Measurements from ENCODE around the gene HID1. TPM values are rescaled to one million over a fixed set of nuclear protein-coding genes. Genes with fewer than 3 reads are reported as not detected.

The HID1 gene
- total RNA-seq, 1 experiment from 2014 or later: 12.7 TPM

DNA sequence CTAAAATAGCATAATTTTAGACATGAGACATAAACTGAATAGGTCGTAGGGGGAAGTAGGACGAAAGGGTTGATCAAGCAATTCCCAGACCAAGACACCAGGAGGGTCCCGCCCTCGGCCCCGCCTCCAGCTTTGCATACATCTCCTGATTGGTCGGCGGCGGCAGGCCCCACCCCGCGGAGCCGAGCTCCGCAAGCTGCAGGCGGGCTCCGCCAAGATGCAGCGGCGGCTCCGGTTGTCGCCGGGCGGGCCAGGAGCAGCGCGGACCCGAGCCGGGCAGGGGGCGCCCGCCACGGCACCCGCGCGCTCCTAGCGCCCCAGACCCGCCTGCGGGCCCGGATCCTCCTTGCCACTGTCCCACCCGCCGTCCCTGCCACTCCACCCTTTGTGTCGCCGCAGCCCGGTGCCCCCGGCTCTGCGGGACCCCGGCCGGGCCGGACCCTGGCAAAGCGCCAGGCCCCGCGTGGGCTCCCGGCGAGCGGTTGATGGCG lies 14.9 kb upstream of the HID1 start, which contains the start of gene CDR2L:
Gene CDR2L (plus strand): TSS at position 215 of the 491 bp plus-strand sequence. CDS start 412 bp downstream, outside the sequence.
- Histone ChIP-seq H3K9ac (ENCODE audit: extremely low read depth, insufficient read length, low read length) (peak within 1 kb of the TSS; percentile 53), H2BK12ac (ENCODE audit: insufficient read length, low read depth, low read length) (no peak within 1 kb of the TSS), H3K56ac (ENCODE audit: insufficient read length, low read depth, low read length) (no peak within 1 kb of the TSS), H3K79me2 (ENCODE audit: insufficient read depth, low read length) (peaks cover 9% of the 10 kb centered on the region; the same call in 1 of the 2 replicates), H2AK5ac (ENCODE audit: insufficient read length, low read length) (no peak within 1 kb of the TSS), H2BK5ac (ENCODE audit: insufficient read length, low read length) (no peak within 1 kb of the TSS), H3K18ac (ENCODE audit: insufficient read length, low read depth, low read length) (peak within 1 kb of the TSS; percentile 77), H2BK15ac (ENCODE audit: low read depth, low read length) (no peak within 1 kb of the TSS), H4K91ac (ENCODE audit: insufficient read length, low read depth, low read length) (no peak within 1 kb of the TSS), H2AFZ (ENCODE audit: low read length) (no peak within 1 kb of the TSS), H3K23ac (ENCODE audit: insufficient read length, low read depth, low read length) (no peak within 1 kb of the TSS), H3K4me1 (ENCODE audit: insufficient read depth, low read length) (no peaks in the 10 kb centered on the region; the same call in 1 of the 2 replicates), H4K8ac (replicated peaks; ENCODE audit: insufficient read length, low read depth, low read length) (no peak within 1 kb of the TSS), H3K4me2 (ENCODE audit: insufficient read depth, insufficient read length, low read length) (peak within 1 kb of the TSS; percentile 71), H3K23me2 (ENCODE audit: insufficient read length, low read depth, low read length, poor library complexity, severe bottlenecking) (peaks cover 11% of the 10 kb centered on the region), H2BK120ac (ENCODE audit: low read depth, low read length, poor library complexity, severe bottlenecking) (no peak within 1 kb of the TSS), H3K27me3 (ENCODE audit: insufficient read depth, low read length) (no peaks in the 10 kb centered on the region), H3K4ac (ENCODE audit: low read depth, low read length) (no peak within 1 kb of the TSS; the same call in 1 of the 2 replicates), H4K20me1 (ENCODE audit: control insufficient read depth, insufficient read depth, insufficient read length) (no peaks in the 10 kb centered on the region), H3K14ac (ENCODE audit: insufficient read depth, low read length) (peak within 1 kb of the TSS; percentile 79; the same call in 1 of the 2 replicates), H4K5ac (ENCODE audit: insufficient read length, low read depth, low read length) (no peak within 1 kb of the TSS), H3K27ac (ENCODE audit: insufficient read length, low read depth, low read length) (no peak within 1 kb of the TSS), H3K9me3 (ENCODE audit: control insufficient read depth, low read depth, low read length) (no peaks in the 10 kb centered on the region), H3K79me1 (ENCODE audit: insufficient read depth, low read depth, low read length, poor library complexity, severe bottlenecking) (peaks cover 8% of the 10 kb centered on the region), H2BK20ac (ENCODE audit: low read depth, low read length, poor library complexity, severe bottlenecking) (no peak within 1 kb of the TSS), H3T11ph (ENCODE audit: low read length) (no peak within 1 kb of the TSS)
- WGBS (ENCODE audit: extremely low coverage, insufficient read length, low lambda C conversion rate): no CpG with 5 or more reads among the region's 51 CpGs
- Mint-ChIP-seq H3K27ac (peak within 1 kb of the TSS; percentile 81 to 97 (median 95); a peak in 6 of 7 replicates), H3K36me3 (ENCODE audit: insufficient read depth in 1 of 3, low read depth in 3 of 3) (peaks cover 0 to 2% (median 0%) of the 10 kb centered on the region in 3 experiments; a peak in 1 of 7 replicates), H3K4me3 (peak within 1 kb of the TSS; percentile 85 to 96), H3K9me3 (no peaks in the 10 kb centered on the region; a peak in 1 of 5 replicates), H3K4me1 (peaks cover 14 to 17% of the 10 kb centered on the region in 2 experiments), H3K27me3 (ENCODE audit: low read depth) (no peaks in the 10 kb centered on the region)
- peak; percentile 98 for DNase-seq
- TF ChIP-seq, protein P1, sequence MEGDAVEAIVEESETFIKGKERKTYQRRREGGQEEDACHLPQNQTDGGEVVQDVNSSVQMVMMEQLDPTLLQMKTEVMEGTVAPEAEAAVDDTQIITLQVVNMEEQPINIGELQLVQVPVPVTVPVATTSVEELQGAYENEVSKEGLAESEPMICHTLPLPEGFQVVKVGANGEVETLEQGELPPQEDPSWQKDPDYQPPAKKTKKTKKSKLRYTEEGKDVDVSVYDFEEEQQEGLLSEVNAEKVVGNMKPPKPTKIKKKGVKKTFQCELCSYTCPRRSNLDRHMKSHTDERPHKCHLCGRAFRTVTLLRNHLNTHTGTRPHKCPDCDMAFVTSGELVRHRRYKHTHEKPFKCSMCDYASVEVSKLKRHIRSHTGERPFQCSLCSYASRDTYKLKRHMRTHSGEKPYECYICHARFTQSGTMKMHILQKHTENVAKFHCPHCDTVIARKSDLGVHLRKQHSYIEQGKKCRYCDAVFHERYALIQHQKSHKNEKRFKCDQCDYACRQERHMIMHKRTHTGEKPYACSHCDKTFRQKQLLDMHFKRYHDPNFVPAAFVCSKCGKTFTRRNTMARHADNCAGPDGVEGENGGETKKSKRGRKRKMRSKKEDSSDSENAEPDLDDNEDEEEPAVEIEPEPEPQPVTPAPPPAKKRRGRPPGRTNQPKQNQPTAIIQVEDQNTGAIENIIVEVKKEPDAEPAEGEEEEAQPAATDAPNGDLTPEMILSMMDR (conservative IDR thresholded peaks at IDR 0.05): no peak; the same call in 2 of the 3 replicates

Data from H9 (cell line).